ENCODE data around the gene NFIL3.

DNA sequence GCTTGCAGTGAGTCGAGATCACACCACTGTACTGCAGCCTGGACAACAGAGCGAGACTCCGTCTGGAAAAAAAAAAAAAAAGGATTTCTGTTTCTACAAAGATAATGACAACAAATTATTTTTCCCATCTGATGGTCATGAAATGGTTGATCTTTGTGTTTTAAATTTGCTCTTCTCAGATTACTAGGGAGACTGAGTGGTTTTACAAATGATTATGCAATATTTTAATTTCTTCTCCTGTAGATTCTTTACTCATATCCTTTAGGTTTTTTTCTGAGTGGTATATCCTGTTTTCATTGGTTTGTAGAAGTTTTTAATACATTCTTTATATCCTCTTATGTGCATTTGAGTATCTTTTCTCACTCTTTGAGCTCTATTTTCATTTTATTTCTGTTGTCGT, 41.3 kb downstream of the NFIL3 start:
- TF ChIP-seq TARDBP (IDR thresholded peaks at IDR 0.05) (no peak), FOXK2 (IDR thresholded peaks at IDR 0.05) (no peak), NFRKB (IDR thresholded peaks at IDR 0.05) (no peak), FOXA1 (IDR thresholded peaks at IDR 0.05) (no peak), FOXM1 (IDR thresholded peaks at IDR 0.05; ENCODE audit: borderline replicate concordance) (no peak), ZNF384 (IDR thresholded peaks at IDR 0.05) (no peak), SUZ12 (IDR thresholded peaks at IDR 0.05) (no peak), BHLHE40 (IDR thresholded peaks at IDR 0.05; ENCODE audit: borderline replicate concordance) (no peak), SP1 (IDR thresholded peaks at IDR 0.05) (no peak)
- TF ChIP-seq, protein P1, sequence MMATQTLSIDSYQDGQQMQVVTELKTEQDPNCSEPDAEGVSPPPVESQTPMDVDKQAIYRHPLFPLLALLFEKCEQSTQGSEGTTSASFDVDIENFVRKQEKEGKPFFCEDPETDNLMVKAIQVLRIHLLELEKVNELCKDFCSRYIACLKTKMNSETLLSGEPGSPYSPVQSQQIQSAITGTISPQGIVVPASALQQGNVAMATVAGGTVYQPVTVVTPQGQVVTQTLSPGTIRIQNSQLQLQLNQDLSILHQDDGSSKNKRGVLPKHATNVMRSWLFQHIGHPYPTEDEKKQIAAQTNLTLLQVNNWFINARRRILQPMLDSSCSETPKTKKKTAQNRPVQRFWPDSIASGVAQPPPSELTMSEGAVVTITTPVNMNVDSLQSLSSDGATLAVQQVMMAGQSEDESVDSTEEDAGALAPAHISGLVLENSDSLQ (IDR thresholded peaks at IDR 0.05), result no peak

All from HEK293T (cell line).